Fibroblast of skin of left quadriceps (primary cell): ENCODE measurements around the gene ITGA11.

Source experiments
- DNase-seq, 2 experiments: peaks; one replicate each; pipeline ENCODE4 v3.0.0-alpha.2; 2013; ENCODE audit warnings: low read depth in 2 of 2

Gene ITGA11

DNA sequence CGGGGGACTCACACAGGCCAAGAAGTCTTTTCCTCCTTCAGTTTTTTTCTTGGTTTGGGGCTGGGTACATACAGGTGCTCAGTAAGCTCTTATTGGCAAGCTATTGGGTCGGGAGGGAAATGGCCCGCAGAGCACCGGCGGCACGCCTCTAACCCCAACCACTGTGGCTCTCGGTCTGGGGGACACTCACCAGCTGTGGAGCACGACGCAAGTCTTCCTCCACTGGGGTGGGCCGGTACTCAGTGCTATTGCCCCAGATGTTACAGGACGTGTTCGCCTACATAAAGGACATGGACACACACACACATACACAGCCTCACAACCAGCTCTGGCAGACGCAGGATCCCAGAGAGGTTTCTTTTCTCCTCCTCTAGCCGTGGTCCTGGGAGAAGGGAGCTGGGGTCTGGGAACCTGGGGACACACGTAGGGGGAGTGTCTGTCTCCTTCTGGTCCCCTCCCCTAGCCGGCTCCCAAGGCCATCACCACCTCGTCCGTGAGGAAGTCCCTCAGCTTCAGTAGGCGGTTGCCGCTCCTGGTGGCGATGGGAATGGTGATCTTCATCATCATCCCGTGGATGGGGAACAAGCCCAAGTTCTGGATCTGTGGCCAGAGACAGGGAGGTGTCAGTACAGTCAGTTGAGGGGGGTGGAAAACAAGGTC is 121.0 kb downstream of the ITGA11 start:
- DNase-seq: no peak

DNA sequence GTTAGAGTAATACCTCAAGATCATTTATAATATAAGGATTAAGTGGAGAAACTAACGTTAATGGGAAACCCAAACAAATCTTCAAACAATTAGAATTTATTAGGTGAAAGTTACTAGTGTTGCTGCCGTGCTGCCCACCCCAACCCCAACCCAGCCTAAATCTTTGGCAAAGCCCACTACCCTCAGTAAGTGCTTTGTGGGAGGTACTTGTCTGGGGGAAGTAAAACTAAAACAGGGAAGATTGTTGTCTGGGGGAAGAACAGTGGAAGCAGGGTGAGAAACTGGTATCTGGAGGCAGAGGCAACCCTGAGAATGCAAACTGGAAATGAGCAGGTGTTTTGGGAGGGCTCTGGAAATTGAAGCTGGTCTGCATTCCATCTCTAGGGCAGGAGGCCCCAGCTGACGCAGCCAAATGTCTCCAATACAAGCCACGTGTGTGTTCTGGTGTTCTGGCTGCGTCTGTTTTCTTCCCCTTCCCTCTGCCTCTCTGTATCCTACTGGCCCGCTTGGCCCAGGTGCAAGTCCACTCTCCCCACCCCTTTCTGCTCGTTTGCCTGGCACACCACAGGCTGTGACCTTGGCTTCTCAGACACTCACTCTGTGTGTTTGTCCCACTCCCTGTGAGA is 121.7 kb downstream of the ITGA11 start:
- DNase-seq: no peak

GRCh38 chr15:68309024-68309423 is 122.9 kb downstream of the ITGA11 start:
- no peak for DNase-seq

- DNase-seq: no peak
Measured at GRCh38 chr15:68307131-68307928, 124.6 kb downstream of the ITGA11 start.

DNA sequence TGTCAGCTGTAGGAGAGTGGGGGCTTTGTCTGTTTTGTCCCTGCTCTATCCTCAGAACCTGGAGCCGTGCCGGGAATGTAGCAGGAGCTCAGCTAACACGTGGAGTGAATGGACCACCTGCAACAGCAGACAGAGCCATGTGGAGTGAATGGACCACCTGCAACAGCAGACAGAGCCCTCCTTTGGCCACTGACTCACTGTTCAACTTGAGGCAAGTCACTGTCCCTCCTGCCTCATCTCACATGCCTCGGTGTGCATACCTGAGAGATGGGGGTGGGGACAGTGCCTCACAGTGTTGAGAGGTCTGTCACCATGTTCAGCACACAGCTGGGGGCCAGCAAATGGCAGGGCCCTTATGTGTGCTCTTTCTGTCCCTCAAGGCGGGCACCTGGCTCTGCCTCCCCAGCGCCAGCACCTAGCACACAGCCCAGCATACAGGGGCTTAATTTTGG is 126.5 kb downstream of the ITGA11 start:
- no peak for DNase-seq

DNA sequence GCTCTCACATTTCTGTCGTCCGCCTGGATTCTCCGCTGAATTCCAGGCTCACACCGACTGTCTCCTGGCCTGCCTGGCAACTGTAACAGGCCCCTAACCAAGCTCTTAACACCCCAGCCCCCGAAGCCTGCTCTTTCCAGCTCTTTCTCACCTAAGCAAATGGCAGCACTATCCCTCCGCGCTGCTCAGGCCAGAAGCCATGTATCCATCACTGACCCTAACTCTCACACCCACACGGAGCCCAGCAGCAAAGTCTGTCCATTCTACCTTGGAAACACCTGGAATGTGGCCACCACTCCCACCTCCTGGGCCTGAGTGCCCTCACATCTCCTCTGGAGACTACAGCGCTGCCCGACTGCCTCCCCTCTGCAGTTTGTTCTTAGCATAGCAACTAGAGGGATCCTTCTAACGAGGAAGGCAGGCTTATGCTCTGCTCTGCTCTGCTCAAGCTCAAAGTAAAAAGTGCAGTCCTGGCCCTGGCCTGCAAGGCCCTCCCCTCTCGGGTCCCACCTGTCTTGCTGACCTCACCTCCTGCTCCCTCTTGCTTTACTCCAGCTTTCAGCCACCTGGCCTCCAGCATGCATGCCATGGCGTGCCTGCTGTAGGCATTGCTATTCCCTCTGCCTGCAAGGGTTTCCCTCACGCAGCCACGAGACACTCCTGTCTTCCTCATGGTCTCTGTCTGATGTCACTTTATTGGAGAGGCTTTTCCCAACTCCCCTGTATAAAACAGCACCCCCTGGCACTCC is 127.2 kb downstream of the ITGA11 start:
- DNase-seq: no peak

GRCh38 chr15:68303560-68304436 is 128.2 kb downstream of the ITGA11 start:
- no peak for DNase-seq

DNA sequence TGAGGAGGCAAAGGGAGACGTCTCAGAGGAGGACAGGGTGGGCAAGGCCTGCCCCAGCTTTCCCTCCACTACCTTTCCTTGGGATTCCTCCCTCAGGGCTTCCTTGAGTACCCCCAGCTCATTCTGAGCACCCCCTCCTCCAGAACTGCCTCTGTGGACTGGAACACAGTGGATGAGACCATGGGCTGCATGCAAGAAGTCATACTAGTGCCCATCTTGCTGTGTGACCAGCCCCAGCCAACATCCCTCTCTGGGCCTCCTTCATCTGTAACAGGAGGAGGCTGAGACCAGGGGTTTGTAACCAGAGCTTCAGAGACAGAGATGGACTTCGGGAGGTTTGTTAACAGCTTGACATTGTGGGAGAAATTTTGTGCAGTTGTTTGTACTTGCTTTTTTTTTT is 128.8 kb downstream of the ITGA11 start:
- no peak for DNase-seq

GRCh38 chr15:68302729-68303128 is 129.2 kb downstream of the ITGA11 start:
- DNase-seq: no peak

- DNase-seq: no peak
Measured at GRCh38 chr15:68301301-68301700, 130.7 kb downstream of the ITGA11 start.

DNA sequence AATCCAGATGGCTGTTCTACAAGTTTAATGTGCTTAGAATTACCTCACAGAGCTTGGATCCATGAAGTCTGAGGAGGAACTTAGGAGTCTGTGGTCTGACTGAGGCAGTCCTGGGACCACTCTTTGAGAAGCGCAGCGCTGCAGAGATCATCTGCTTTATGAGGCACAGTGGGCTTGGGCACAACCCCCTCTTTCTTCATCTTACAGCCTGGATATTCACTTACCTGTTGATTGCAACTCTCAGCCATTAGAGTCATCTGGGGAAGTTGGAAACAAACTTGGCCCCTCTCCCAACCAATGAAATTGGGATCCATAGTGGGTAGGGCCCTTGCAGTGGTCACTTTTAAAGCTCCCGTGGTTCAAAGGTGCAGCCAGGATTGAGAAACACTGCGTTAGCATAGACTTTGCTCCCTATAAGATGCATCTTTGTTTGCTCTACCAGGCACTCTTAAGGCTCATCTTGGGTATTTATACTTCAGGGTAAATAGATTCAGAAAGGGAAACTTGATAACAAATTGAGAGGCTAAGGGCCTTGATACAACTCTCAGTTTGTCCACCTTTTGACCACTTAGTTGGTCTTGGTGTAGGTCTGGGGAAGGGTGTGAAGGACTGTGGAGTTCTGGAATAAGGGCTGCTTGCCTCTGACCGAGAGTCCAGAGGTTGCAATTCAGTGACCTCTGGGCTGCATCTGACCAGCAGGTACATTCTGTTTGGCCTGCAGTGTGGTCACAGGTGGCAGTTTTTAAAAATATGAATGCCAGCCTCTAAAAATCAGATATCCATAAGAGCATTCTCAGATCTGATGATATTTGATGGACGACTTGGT is 131.6 kb downstream of the ITGA11 start:
- DNase-seq: no peak

DNA sequence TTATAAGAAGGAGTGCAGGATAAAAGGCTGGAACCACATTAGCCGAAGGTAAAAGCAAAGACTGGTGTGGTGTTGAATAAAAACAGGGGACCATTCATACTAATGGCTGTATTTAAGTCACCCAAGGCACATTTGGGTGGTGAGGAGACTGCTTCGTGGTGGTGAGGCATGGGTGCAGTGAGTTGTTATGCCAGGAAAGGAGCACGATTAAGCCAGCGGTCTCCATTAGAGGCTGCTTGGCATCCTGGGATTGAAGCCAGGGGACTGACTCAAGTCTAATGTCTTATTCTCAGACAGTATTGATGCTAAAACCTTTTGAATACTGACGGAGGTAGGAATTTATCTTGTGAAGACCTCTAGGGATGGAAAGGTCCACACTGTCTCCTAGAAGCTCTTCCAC is 132.5 kb downstream of the ITGA11 start:
- DNase-seq: no peak

DNA sequence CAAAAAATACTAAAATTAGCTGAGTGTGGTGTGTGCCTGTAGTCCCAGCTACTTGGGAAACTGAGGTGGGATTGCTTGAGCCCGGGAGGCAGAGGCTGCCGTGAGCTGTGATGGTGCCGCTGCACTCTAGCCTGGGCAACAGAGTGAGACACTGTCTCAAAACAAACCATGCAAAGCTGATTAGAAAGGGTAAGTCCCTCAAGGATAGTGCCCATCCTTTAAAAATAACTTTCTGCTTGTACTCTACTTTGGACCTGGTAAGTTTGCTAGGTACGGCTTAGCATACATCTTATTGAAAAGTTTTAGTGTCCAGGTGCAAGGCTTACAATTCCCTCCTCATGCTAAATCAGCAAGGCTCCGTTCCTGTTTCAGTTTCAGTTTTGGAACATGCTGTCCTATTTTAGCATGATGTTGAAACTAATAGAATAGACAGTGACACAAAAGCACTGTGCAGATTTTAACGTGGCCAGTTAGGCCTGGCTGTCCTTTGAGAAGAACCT is 133.0 kb downstream of the ITGA11 start:
- DNase-seq: no peak

DNA sequence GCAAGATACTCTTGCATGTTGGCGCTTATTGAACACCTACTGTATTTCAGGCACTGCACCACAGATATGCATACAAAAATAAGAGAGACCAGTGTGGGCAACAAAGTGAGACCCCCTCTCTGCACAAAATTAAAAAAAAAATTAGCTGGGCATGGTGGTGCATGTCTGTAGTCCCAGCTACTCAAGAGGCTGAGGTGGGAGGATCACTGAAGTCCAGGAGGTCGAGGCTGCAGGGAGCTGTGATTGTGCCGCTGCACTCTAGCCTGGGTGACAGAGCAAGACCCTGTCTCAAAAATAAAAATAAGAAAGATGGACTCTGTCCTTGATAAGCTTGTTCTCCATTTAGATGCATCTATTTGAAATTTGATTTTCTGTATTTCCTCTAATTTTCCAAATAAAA is 133.6 kb downstream of the ITGA11 start:
- DNase-seq: no peak

DNA sequence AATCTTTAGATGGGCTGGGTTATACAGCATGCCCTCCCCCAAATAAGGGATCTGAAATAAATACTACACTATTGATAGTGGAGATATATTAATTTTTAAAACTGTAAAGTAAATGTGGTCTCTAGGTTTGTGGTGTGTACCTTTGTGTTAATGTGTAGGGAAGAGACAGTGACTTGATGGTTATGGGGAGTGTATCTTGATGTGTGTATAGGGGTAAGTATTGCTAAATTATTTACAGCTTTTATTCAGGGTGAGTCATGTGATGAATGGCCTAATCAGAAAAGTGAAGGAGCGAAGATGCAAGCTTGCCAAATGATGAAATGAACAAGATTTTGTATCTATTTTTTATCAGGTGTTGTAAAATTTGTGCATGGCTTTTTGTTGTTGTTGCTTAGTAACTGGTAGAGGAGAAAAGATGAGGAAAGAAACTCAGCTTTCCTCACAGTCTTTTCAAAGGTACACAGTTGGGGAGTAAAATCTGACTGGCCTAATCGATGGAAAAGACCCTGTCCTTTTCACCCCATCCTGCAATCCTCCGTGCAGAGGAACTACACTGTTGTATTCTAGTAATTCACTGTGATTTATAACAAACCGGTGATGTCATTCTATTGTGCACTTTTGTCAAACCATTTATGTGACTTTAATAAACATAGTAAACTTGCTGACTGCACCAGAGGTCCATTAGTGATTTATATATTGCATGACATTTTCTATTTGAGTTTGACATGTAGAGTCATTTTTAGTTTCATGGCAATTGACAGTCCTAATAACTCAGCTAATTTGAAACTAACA is 136.8 kb downstream of the ITGA11 start:
- DNase-seq: no peak

DNA sequence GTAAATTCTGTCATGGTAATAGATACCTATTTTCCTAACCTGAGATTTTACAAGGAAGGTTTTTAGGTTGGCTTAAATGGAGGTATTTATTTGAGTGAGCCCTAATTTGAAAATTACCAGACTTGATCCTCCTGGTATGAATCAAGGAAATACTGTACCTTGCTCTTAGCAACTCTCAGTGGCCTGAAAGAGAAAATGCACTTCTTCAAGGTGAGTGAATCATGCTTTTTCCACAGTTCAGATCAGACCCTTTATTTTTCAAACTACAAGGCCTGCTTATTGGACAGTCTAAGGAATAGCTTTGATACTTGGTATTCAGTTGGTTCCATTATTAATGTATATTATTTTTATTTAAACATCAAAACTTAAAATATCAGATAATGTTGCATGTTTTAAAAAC is 139.0 kb downstream of the ITGA11 start:
- DNase-seq: no peak

DNA sequence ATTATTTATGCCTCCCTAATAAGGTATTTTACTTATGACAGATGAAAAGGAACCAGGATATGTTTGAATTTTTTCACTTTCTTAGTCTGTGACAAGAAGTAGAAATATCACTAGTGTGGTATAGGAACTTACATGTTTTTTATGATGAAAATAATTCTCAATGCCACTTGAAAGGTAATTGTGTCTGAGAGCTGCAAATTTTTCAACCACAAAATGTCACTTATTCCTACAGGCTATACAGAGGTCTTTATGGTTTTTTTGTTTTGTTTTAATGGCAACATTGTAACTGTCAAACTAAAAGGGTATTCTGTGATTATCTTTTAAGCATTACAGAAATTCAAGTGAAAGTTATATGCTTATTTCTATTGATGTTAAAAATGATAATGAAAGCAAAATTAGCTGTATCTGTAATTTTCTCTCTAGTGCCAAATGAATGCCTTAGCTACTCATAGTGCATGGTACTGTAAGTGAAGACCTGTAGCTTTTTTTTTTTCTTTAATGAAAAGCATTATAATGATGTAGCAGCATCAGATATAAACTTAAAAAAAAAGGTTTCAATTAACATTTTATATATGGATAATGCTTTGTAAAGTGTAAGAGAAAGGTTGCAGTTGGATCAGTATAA is 139.7 kb downstream of the ITGA11 start:
- no peak for DNase-seq

DNA sequence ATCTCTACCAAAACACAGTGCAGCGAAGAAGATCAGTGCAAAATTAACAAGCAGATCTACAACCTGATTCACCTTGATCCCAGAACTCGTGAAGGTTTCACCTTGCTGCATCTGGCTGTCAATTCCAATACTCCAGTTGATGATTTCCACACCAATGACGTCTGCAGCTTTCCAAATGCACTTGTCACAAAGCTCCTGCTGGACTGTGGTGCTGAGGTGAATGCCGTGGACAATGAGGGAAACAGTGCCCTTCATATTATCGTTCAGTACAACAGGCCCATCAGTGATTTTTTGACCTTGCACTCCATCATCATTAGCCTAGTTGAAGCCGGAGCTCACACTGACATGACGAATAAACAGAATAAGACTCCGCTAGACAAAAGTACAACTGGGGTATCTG is 141.2 kb downstream of the ITGA11 start:
- no peak for DNase-seq
